ENCODE measurements around the gene CDK2AP2.
"Not testable (repeated sequence)": the region's sequence is repeated elsewhere in the genome, so short reads cannot be mapped to it uniquely, and the experiment has no call there.

The CDK2AP2 gene

GRCh38 chr11:67507864-67508485 is at the start of gene CDK2AP2:
Gene CDK2AP2 (minus strand): TSS chr11:67508162. CDS start chr11:67508082, 80 bp downstream.
- DNase-seq, result peak; percentile 98

GRCh38 chr11:67556244-67556643 is 48.3 kb upstream of the CDK2AP2 start:
- no peak for DNase-seq

GRCh38 chr11:67551697-67552096 is 43.7 kb upstream of the CDK2AP2 start:
- DNase-seq, result not testable (repeated sequence)

GRCh38 chr11:67551127-67551526 is 43.2 kb upstream of the CDK2AP2 start:
- no peak for DNase-seq

- DNase-seq, result no peak
Measured at GRCh38 chr11:67548555-67549110, 40.7 kb upstream of the CDK2AP2 start.

- DNase-seq, result not testable (repeated sequence)
Measured at GRCh38 chr11:67548112-67548511, 40.1 kb upstream of the CDK2AP2 start.

- DNase-seq, result no peak
Measured at GRCh38 chr11:67545280-67545679, 37.3 kb upstream of the CDK2AP2 start.

- DNase-seq, result no peak
Measured at GRCh38 chr11:67544616-67545242, 36.8 kb upstream of the CDK2AP2 start.

GRCh38 chr11:67543585-67543984 is 35.6 kb upstream of the CDK2AP2 start:
- no peak for DNase-seq

- DNase-seq, result no peak
Measured at GRCh38 chr11:67542971-67543370, 35.0 kb upstream of the CDK2AP2 start.

GRCh38 chr11:67542169-67542568 is 34.2 kb upstream of the CDK2AP2 start:
- no peak for DNase-seq

GRCh38 chr11:67541198-67541597 is 33.2 kb upstream of the CDK2AP2 start:
- no peak for DNase-seq

GRCh38 chr11:67539550-67539949 is 31.6 kb upstream of the CDK2AP2 start:
- DNase-seq, result no peak

- DNase-seq, result no peak
Measured at GRCh38 chr11:67538823-67539505, 31.0 kb upstream of the CDK2AP2 start.

- DNase-seq, result no peak
Measured at GRCh38 chr11:67538306-67538705, 30.3 kb upstream of the CDK2AP2 start.

- no peak for DNase-seq
Measured at GRCh38 chr11:67535561-67535960, 27.6 kb upstream of the CDK2AP2 start.

- DNase-seq, result no peak
Measured at GRCh38 chr11:67534070-67534679, 26.2 kb upstream of the CDK2AP2 start.

- DNase-seq, result no peak
Measured at GRCh38 chr11:67532889-67533288, 24.9 kb upstream of the CDK2AP2 start.

GRCh38 chr11:67530282-67530592 is 22.3 kb upstream of the CDK2AP2 start:
- no peak for DNase-seq

- DNase-seq, result no peak
Measured at GRCh38 chr11:67528376-67528775, 20.4 kb upstream of the CDK2AP2 start.

- DNase-seq, result no peak
Measured at GRCh38 chr11:67525275-67525976, 17.5 kb upstream of the CDK2AP2 start.

- no peak for DNase-seq
Measured at GRCh38 chr11:67524480-67524808, 16.5 kb upstream of the CDK2AP2 start.
